Upper lobe of right lung (tissue), 1 donor: ENCODE results near the gene C10orf53. TPM values are rescaled to one million over a fixed set of nuclear protein-coding genes. Genes with fewer than 3 reads are reported as not detected.

Experiments used
- ATAC-seq: fragments of 200-7000 bp; cut with Tn5 transposase; one replicate; pipeline ENCODE4 v1.9.1; 2020; ENCODE audit warnings: mild to moderate bottlenecking, moderate library complexity
- DNase-seq: peaks from one replicate; pipeline ENCODE4 v3.0.0-alpha.2; 2020
- H3K27ac ChIP-seq: fragments of 200-600 bp; one replicate; pipeline ENCODE4 v1.8.0; 2022
- H3K27me3 ChIP-seq: fragments of 200-600 bp; one replicate; pipeline ENCODE4 v1.8.0; 2022; ENCODE audit warnings: mild to moderate bottlenecking
- H3K36me3 ChIP-seq: fragments of 200-600 bp; one replicate; pipeline ENCODE4 v1.8.0; 2022
- H3K4me1 ChIP-seq: fragments of 200-600 bp; one replicate; pipeline ENCODE4 v1.8.0; 2022
- H3K4me3 ChIP-seq: fragments of 200-600 bp; one replicate; pipeline ENCODE4 v1.8.0; 2022; ENCODE audit warnings: mild to moderate bottlenecking
- H3K9me3 ChIP-seq: fragments of 200-600 bp; one replicate; pipeline ENCODE4 v1.8.0; 2022
- CTCF ChIP-seq: fragments of 200-600 bp; IDR thresholded peaks from one replicate; pipeline ENCODE4 v1.8.0; 2022; ENCODE audit warnings: antibody characterized with exemption
- intact Hi-C: fragments of 100-400 bp; cut with DNase I; formaldehyde crosslinking; loops from one replicate; pipeline ENCODE4 v1.11.0; 2022
- total RNA-seq: library from RNA; stranded (reverse); fragmentation: NEBNext Ultra II Directional; extraction: Animal tissue kit (Norgen Biotek cat#: 25700); gene quantifications from one replicate; pipeline ENCODE4 v1.2.1, GENCODE V29; 2021
- donor health status: DM: no; HTN: yes; CAD: no; lungs with severe emphysema.

The C10orf53 gene
- total RNA-seq, 1 donor from 2014 or later = not detected

- no peak for DNase-seq
- ATAC-seq = no peak
- no peak for TF ChIP-seq CTCF
- no peaks in the 10 kb centered on the region for H3K27me3 ChIP-seq
- no peak overlapping the region for H3K27ac ChIP-seq
- intact Hi-C loops = no loop called here
- no peaks in the 10 kb centered on the region for H3K4me1 ChIP-seq
- H3K4me3 ChIP-seq = no peak overlapping the region
- no peaks in the 10 kb centered on the region for H3K9me3 ChIP-seq
- no peaks in the 10 kb centered on the region for H3K36me3 ChIP-seq
These were observed 67.3 kb downstream of the C10orf53 start for GRCh38 chr10:49746626-49747302.

Other genes with a start within 250 kb of the C10orf53 start
- gene ERCC6, start 140.5 kb upstream of the C10orf53 start, total RNA-seq = 33.9 TPM
- not detected for gene SLC18A3, start 69.3 kb upstream of the C10orf53 start, total RNA-seq
- gene CHAT, start 65.6 kb upstream of the C10orf53 start, total RNA-seq = not detected
- 0.69 TPM for gene OGDHL, start 82.7 kb downstream of the C10orf53 start, total RNA-seq